ENCODE results near the gene IRF1.
"Not testable (repeated sequence)": the region's sequence is repeated elsewhere in the genome, so short reads cannot be mapped to it uniquely, and the experiment has no call there.

Gene IRF1

DNA sequence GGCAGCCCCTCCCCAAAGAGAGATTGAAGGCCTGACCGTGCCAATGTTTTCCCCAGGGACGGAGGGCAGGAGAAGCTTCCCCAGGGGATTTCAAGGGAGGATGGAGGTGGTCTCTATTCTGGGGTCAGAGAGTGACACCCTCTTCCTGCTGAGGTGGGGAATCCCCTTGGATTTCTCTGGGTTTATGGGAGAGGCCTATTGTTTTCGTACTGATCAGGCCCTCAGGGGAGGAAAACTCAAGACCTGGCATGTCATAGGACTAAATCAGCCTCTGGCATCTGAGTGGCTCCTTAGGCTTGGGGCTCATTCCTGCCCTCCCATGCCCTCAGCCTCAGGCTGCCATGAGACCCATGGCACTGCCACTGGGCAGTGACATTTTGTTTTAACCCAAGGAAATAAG is 44.6 kb downstream of the IRF1 start:
- H3K9me3 Mint-ChIP-seq: no peaks in the 10 kb centered on the region
- H3K27ac Mint-ChIP-seq: peak overlapping the region; percentile 28
- H3K27me3 Mint-ChIP-seq (ENCODE audit: low read depth): no peaks in the 10 kb centered on the region
- H3K4me3 Mint-ChIP-seq: no peak overlapping the region
- peaks cover 67% of the 10 kb centered on the region for H3K4me1 Mint-ChIP-seq (ENCODE audit: low read depth)
- H3K36me3 Mint-ChIP-seq (ENCODE audit: low read depth): peaks cover 42% of the 10 kb centered on the region

GRCh38 chr5:132445640-132445923 is 45.0 kb downstream of the IRF1 start:
- H3K27me3 Mint-ChIP-seq (ENCODE audit: low read depth): no peaks in the 10 kb centered on the region
- H3K27ac Mint-ChIP-seq: no peak overlapping the region
- H3K9me3 Mint-ChIP-seq: no peaks in the 10 kb centered on the region
- peaks cover 67% of the 10 kb centered on the region for H3K4me1 Mint-ChIP-seq (ENCODE audit: low read depth)
- peaks cover 40% of the 10 kb centered on the region for H3K36me3 Mint-ChIP-seq (ENCODE audit: low read depth)
- H3K4me3 Mint-ChIP-seq: no peak overlapping the region

GRCh38 chr5:132444841-132445639 is 45.5 kb downstream of the IRF1 start:
- H3K36me3 Mint-ChIP-seq (ENCODE audit: low read depth): peaks cover 38% of the 10 kb centered on the region
- no peaks in the 10 kb centered on the region for H3K27me3 Mint-ChIP-seq (ENCODE audit: low read depth)
- H3K4me3 Mint-ChIP-seq: no peak overlapping the region
- H3K27ac Mint-ChIP-seq: peak overlapping the region; percentile 64
- no peaks in the 10 kb centered on the region for H3K9me3 Mint-ChIP-seq
- H3K4me1 Mint-ChIP-seq (ENCODE audit: low read depth): peaks cover 70% of the 10 kb centered on the region

DNA sequence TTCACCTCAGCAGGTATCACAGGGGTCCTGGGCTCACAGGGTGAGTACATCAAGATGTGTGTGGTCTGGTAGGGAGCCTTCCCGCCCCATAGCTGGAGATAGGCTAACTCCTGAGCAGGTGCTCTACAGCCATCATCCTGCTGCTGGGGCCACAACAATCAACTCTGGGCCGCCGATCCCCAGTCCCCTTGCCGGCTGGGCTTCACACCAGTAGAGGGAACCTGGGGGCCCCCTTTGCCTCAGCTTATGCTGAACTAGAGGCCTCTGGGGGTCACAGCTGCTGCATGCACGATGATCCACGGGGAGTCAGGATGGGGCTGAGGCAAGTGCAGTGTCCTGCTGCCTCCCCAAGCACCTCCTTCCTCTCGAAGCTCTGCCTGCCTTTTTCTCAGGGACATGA is 46.5 kb downstream of the IRF1 start:
- Mint-ChIP-seq H3K27me3 (ENCODE audit: low read depth) (no peaks in the 10 kb centered on the region), H3K4me3 (no peak overlapping the region), H3K36me3 (ENCODE audit: low read depth) (peaks cover 39% of the 10 kb centered on the region), H3K27ac (no peak overlapping the region), H3K9me3 (no peaks in the 10 kb centered on the region), H3K4me1 (ENCODE audit: low read depth) (peaks cover 76% of the 10 kb centered on the region)

DNA sequence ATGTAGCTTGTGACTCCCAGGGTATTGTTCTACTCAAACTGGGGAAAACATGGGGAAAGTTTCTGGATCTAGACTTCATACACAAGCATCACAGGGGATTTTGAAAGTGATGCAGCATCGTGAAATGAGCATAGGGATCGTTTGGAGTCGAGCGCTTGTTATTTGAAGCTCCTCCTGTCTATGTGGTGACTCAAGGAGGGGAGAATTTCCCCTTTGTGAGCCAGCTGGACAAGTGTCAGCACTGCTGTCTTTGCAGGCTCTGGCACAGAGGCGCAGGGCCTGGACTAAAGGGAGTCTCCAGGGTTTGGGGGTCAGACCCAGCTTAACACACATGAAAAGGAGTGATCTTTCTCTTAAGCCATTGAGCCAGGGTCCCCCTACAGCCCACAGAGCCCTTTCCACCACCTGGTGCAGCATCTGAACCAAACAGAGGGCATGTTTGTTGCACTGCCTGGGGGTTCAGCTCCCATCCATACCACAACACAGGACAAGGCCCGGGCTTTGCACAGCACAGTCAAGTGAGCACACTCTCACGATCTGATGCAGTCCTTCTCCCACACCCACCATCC is 51.0 kb downstream of the IRF1 start:
- Mint-ChIP-seq H3K36me3 (ENCODE audit: low read depth) (peaks cover 30% of the 10 kb centered on the region), H3K9me3 (no peaks in the 10 kb centered on the region), H3K27me3 (ENCODE audit: low read depth) (no peaks in the 10 kb centered on the region), H3K4me3 (no peak overlapping the region), H3K27ac (peak overlapping the region; percentile 31), H3K4me1 (ENCODE audit: low read depth) (peaks cover 75% of the 10 kb centered on the region)

DNA sequence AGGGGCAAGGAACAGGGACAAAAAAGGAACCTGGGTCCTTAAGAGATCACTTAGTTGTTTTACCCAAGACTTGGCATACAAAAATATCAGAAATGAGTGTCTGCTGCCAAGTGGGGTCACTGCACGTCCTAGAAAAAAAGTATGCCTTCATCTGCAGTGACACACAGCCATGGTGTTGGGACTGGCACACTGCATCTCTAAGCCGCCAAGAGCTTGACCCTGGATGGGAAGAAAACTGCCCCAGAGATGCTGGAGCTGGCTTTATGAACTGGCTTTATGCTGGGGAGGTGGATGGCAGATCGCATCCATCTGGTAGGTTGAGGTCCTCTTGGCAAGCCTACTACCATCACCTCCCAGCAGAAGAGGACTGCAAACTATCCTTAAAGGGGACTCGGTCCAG is 51.7 kb downstream of the IRF1 start:
- Mint-ChIP-seq H3K27me3 (ENCODE audit: low read depth) (no peaks in the 10 kb centered on the region), H3K4me1 (ENCODE audit: low read depth) (peaks cover 76% of the 10 kb centered on the region), H3K9me3 (no peaks in the 10 kb centered on the region), H3K4me3 (no peak overlapping the region), H3K36me3 (ENCODE audit: low read depth) (peaks cover 36% of the 10 kb centered on the region), H3K27ac (peak overlapping the region; percentile 41)

- H3K9me3 Mint-ChIP-seq; H3K27me3 Mint-ChIP-seq (ENCODE audit: low read depth): not testable (repeated sequence)
- peaks cover 72% of the 10 kb centered on the region for H3K4me1 Mint-ChIP-seq (ENCODE audit: low read depth)
- H3K4me3 Mint-ChIP-seq: peak overlapping the region; percentile 47
- peak overlapping the region; percentile 84 for H3K27ac Mint-ChIP-seq
- peaks cover 34% of the 10 kb centered on the region for H3K36me3 Mint-ChIP-seq (ENCODE audit: low read depth)
These were observed 52.3 kb downstream of the IRF1 start for GRCh38 chr5:132438267-132438645.

DNA sequence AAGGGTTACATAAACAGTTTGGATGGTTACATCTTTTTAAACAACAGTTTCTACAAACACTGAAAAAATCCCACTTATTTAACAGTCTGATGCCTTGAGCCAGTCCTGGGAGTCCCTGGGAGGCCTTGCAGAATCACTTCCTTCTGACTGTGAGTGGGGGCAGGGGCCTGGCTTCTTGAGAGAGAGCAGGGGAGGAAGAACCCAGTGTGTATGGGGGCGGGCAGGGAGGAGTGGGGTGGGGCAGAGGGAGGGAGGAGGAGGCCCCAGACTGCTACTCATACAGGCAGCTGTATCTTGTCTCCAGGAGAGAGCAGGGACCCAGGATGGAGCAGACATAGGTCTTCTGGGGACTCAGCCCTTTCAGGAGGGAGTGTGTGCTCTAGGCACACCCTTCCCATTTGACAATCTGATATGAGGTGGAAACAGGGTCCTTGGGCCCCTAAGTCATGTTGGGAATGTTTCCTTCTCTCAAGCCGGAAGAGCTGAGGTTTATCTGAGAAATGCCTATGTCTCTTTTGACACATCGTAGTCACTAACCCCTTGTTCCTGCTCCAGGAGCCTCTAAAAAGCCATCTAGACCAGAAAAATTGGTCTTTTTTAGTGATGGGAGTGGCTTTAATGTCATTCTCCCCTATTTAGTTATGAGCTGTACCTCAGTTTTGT is 52.8 kb downstream of the IRF1 start:
- Mint-ChIP-seq H3K4me3 (peak overlapping the region; percentile 47), H3K27me3 (ENCODE audit: low read depth) (no peaks in the 10 kb centered on the region), H3K4me1 (ENCODE audit: low read depth) (peaks cover 72% of the 10 kb centered on the region), H3K36me3 (ENCODE audit: low read depth) (peaks cover 35% of the 10 kb centered on the region), H3K9me3 (no peaks in the 10 kb centered on the region), H3K27ac (peak overlapping the region; percentile 84)

DNA sequence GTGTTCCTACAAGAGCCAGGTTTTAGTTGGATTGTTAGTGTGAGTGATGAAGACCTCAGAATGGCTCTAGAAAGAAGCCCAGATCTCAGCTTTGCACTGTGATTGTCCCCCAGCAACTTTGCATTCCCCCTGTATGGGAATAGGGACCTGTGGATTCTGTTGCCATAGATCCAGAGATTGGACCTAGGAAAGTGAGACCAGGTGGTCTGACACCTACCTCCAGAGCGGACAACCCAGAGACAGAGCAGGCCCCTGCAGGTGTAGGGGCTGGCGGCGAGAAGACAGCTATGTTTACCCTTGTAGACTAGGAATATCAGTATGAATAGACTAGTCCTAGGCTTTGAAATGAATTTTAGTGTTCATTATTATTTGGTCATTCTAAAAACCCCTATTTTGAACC is 53.6 kb downstream of the IRF1 start:
- H3K27ac Mint-ChIP-seq: peak overlapping the region; percentile 84
- peaks cover 40% of the 10 kb centered on the region for H3K36me3 Mint-ChIP-seq (ENCODE audit: low read depth)
- peak overlapping the region; percentile 47 for H3K4me3 Mint-ChIP-seq
- peaks cover 71% of the 10 kb centered on the region for H3K4me1 Mint-ChIP-seq (ENCODE audit: low read depth)
- H3K9me3 Mint-ChIP-seq: no peaks in the 10 kb centered on the region
- no peaks in the 10 kb centered on the region for H3K27me3 Mint-ChIP-seq (ENCODE audit: low read depth)

DNA sequence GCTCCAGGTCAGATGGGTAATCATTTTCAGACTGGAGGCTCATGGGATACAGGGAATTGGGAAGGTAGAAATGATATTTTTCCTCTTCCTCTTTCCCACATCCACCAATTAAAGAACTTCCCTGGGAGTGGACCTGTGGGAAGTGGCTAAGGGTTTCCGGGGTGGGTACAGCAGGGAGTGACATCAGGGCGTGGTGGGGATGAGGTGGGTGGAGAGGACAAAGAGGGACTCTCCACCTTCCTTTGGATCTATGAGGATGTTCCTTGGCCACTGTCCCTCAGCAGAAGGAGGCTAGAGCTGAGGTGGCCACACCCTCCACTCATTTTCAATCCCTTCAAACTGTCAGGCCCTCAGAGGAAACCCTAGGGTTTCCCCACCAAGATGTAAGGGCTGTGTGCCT is 54.7 kb downstream of the IRF1 start:
- Mint-ChIP-seq H3K9me3 (no peaks in the 10 kb centered on the region), H3K4me3 (no peak overlapping the region), H3K27ac (peak overlapping the region; percentile 59), H3K4me1 (ENCODE audit: low read depth) (peaks cover 74% of the 10 kb centered on the region), H3K27me3 (ENCODE audit: low read depth) (no peaks in the 10 kb centered on the region), H3K36me3 (ENCODE audit: low read depth) (peaks cover 46% of the 10 kb centered on the region)

GRCh38 chr5:132435447-132435846 is 55.1 kb downstream of the IRF1 start:
- Mint-ChIP-seq H3K4me3 (no peak overlapping the region), H3K27ac (no peak overlapping the region), H3K9me3 (no peaks in the 10 kb centered on the region), H3K27me3 (ENCODE audit: low read depth) (no peaks in the 10 kb centered on the region), H3K36me3 (ENCODE audit: low read depth) (peaks cover 50% of the 10 kb centered on the region), H3K4me1 (ENCODE audit: low read depth) (peaks cover 75% of the 10 kb centered on the region)

DNA sequence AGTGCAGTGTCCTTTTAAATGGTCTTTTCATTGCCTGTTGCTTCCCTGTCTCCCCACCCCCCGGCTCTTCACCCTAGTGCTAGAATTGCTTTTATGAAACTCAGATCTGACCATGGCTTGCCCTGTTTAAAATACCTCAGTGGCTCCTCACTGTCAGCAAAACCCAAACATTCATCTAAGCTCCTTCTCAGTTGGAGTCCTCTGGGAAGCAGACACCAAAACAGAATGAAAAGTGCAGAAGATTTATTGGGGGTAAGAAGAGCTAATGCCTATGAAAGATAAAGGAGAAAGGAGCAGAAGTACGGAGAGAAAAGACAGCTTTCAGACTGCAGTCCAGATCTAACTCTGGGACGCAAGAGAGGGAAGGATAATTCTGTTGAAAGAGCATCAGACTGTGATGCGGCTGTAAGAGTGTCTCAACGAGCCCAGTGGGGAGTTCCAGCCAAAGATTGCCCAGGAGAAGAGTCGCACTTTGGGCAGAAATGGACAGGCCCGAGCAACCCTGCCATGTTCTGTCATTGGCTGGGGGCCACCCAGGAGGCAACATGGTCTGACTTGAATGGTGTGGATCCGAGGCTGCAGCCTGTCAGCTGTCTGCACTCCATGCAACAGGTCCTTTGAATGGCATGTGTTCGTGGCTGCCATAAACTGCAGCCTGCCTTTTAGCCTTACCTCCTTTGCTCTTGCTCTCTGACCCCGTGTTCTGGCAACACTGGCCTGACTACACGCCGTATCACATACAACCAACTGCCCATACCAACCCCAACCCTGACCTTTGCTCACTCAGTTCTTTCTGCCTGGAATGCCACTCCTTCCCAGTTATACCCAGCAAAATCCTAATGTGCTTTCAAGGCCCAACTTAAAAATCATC is 55.9 kb downstream of the IRF1 start:
- Mint-ChIP-seq H3K4me3 (no peak overlapping the region), H3K36me3 (ENCODE audit: low read depth) (peaks cover 58% of the 10 kb centered on the region), H3K4me1 (ENCODE audit: low read depth) (peaks cover 80% of the 10 kb centered on the region), H3K9me3 (no peaks in the 10 kb centered on the region), H3K27ac (peak overlapping the region; percentile 22), H3K27me3 (ENCODE audit: low read depth) (no peaks in the 10 kb centered on the region)

GRCh38 chr5:132433141-132433540 is 57.4 kb downstream of the IRF1 start:
- no peaks in the 10 kb centered on the region for H3K27me3 Mint-ChIP-seq (ENCODE audit: low read depth)
- H3K9me3 Mint-ChIP-seq: no peaks in the 10 kb centered on the region
- peak overlapping the region; percentile 36 for H3K4me3 Mint-ChIP-seq
- peaks cover 82% of the 10 kb centered on the region for H3K4me1 Mint-ChIP-seq (ENCODE audit: low read depth)
- H3K27ac Mint-ChIP-seq: peak overlapping the region; percentile 47
- H3K36me3 Mint-ChIP-seq (ENCODE audit: low read depth): peaks cover 61% of the 10 kb centered on the region

DNA sequence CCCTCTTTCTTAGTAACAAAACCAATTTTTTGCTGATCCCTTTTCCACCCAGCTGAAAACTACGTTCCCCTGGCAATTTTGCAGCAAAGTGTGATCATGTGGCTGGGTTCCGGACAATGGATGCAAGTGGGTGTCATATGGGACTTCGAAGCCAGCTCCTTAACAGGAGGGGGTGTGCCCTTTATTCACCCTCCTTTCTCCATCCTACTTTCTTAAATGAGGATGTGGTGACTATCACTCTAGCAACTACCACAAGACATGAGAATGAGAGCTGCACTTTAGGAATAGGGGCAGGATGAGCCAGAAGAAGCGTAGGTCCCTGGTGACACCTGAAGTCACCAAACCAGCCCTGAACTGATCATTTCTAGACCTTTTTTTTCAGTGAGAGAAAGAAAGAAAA is 58.9 kb downstream of the IRF1 start:
- H3K9me3 Mint-ChIP-seq: no peaks in the 10 kb centered on the region
- no peaks in the 10 kb centered on the region for H3K27me3 Mint-ChIP-seq (ENCODE audit: low read depth)
- H3K27ac Mint-ChIP-seq: peak overlapping the region; percentile 46
- no peak overlapping the region for H3K4me3 Mint-ChIP-seq
- peaks cover 81% of the 10 kb centered on the region for H3K4me1 Mint-ChIP-seq (ENCODE audit: low read depth)
- H3K36me3 Mint-ChIP-seq (ENCODE audit: low read depth): peaks cover 63% of the 10 kb centered on the region
